Measurements from ENCODE around the gene PSMG3.

The PSMG3 gene

GRCh38 chr7:1557006-1557405, 12.8 kb downstream of the PSMG3 start:
- no peak for DNase-seq

- peak; percentile 77 for DNase-seq
Measured at GRCh38 chr7:1555813-1556543, 13.9 kb downstream of the PSMG3 start, which contains the start of gene TMEM184A. Gene TMEM184A, minus strand, starts transcription at chr7:1556205. Its CDS starts 721 bp downstream, at chr7:1555484.

GRCh38 chr7:1555046-1555812, 14.6 kb downstream of the PSMG3 start:
- DNase-seq: no peak

GRCh38 chr7:1554333-1555045, 15.3 kb downstream of the PSMG3 start:
- no peak for DNase-seq

GRCh38 chr7:1553512-1554210, 16.2 kb downstream of the PSMG3 start:
- no peak for DNase-seq

GRCh38 chr7:1552200-1552599, 17.6 kb downstream of the PSMG3 start:
- DNase-seq: no peak

GRCh38 chr7:1550846-1551155, 19.0 kb downstream of the PSMG3 start:
- no peak for DNase-seq

- no peak for DNase-seq
Measured at GRCh38 chr7:1550005-1550845, 19.6 kb downstream of the PSMG3 start.

- DNase-seq: no peak
Measured at GRCh38 chr7:1549357-1550004, 20.4 kb downstream of the PSMG3 start.

- no peak for DNase-seq
Measured at GRCh38 chr7:1548944-1549343, 20.9 kb downstream of the PSMG3 start.

GRCh38 chr7:1548438-1548831, 21.4 kb downstream of the PSMG3 start:
- DNase-seq: no peak

GRCh38 chr7:1547777-1548437, 21.9 kb downstream of the PSMG3 start:
- no peak for DNase-seq

- no peak for DNase-seq
Measured at GRCh38 chr7:1546909-1547776, 22.7 kb downstream of the PSMG3 start.

- no peak for DNase-seq
Measured at GRCh38 chr7:1546274-1546908, 23.4 kb downstream of the PSMG3 start.

GRCh38 chr7:1545417-1546246, 24.2 kb downstream of the PSMG3 start:
- DNase-seq: no peak

- DNase-seq: no peak
Measured at GRCh38 chr7:1544896-1545416, 24.9 kb downstream of the PSMG3 start.

- no peak for DNase-seq
Measured at GRCh38 chr7:1544178-1544895, 25.5 kb downstream of the PSMG3 start.

GRCh38 chr7:1543826-1544177, 26.0 kb downstream of the PSMG3 start:
- DNase-seq: no peak
